ENCODE data around the gene CD247. TPM values are rescaled to one million over a fixed set of nuclear protein-coding genes. Genes with fewer than 3 reads are reported as not detected.

Gene CD247
- total and polyA plus RNA-seq, 2 of the 4 experiments (the other 2 are of a cell fraction) = not detected

DNA sequence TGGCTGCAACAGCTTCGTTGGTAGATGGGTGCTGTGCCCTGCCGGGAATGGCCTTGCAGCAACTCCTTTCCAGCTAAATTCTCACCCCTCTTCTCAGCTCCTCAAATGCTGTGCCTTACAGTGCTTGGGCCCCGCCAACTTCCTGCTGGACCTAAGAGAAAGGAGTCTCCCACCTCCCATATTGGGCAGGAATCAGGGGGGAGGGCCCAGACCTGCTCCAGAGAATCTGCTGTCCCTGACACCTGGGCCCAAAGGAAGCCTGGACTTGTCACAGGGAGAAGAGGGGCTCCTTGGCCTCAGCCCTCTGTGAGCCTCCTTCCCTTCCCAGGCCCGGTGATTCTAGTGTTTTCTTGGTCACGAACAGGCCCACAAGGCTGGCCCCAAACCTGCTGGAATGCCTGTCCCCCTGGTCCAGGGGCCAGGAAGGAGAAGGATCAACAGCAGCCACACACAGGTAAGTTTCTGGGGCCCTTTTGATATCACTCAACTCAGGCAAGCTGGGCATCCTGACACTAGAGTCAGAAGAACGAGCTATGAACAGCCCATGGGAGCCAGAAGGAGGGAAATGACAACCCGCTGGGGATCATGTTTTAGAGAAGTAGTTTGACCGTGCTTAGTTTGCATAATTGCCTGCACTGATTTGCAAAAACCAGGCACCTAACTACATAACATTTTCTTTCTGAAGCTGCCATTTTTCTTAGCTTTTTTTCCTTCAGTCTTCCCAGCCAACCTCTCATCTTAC lies 86.2 kb downstream of the CD247 start:
- Histone ChIP-seq H3K4me2 (ENCODE audit: low read depth, low read length) (no peak overlapping the region), H4K5ac (ENCODE audit: low read depth, low read length) (no peak overlapping the region), H3K14ac (replicated peaks; ENCODE audit: low read depth, low read length) (no peak overlapping the region), H2AK9ac (replicated peaks; ENCODE audit: low read depth, low read length, poor library complexity) (no peak overlapping the region), H3K79me1 (ENCODE audit: low read depth in 1 of 2, low read length in 2 of 2) (no peaks in the 10 kb centered on the region), H2AK5ac (ENCODE audit: low read depth, low read length) (no peak overlapping the region), H4K8ac (ENCODE audit: low read depth in 2 of 2, low read length in 2 of 2) (no peak overlapping the region), H3K27ac (ENCODE audit: insufficient read depth, low read length) (no peak overlapping the region), H2BK120ac (ENCODE audit: low read depth, low read length) (no peak overlapping the region), H3K18ac (ENCODE audit: low read depth, low read length) (no peak overlapping the region), H3K56ac (ENCODE audit: extremely low read depth, insufficient read depth, low read length) (no peak overlapping the region), H3K4me3 (ENCODE audit: insufficient read depth, low read depth, low read length) (no peak overlapping the region), H2BK15ac (ENCODE audit: low read depth, low read length) (no peak overlapping the region), H2AFZ (replicated peaks; ENCODE audit: low read length, poor library complexity) (no peak overlapping the region), H4K20me1 (ENCODE audit: insufficient read depth, low read length) (no peaks in the 10 kb centered on the region), H3K36me3 (ENCODE audit: control insufficient read depth, insufficient read depth, low read length) (no peaks in the 10 kb centered on the region), H2BK20ac (ENCODE audit: low read depth, low read length) (no peak overlapping the region), H3K9ac (ENCODE audit: low read depth, low read length) (no peak overlapping the region), H3K23ac (ENCODE audit: low read depth, low read length) (no peak overlapping the region), H2BK5ac (ENCODE audit: low read depth, low read length, poor library complexity, severe bottlenecking) (no peak overlapping the region), H3K27me3 (ENCODE audit: control insufficient read depth, insufficient read depth, low read length) (peaks cover 1% of the 10 kb centered on the region; the same call in 1 of the 2 replicates), H3K4ac (ENCODE audit: low read depth, low read length) (no peak overlapping the region), H3K4me1 (ENCODE audit: control insufficient read depth, insufficient read depth, low read length) (no peaks in the 10 kb centered on the region; the same call in 1 of the 2 replicates), H3K9me1 (ENCODE audit: insufficient read depth, low read length) (no peaks in the 10 kb centered on the region), H3K9me3 (ENCODE audit: control insufficient read depth, insufficient read depth, low read length) (no peaks in the 10 kb centered on the region), H4K91ac (ENCODE audit: insufficient read depth, low read depth, low read length) (no peak overlapping the region)
- intact Hi-C loops (cut with micrococcal nuclease) (no loop called here), in situ Hi-C loops (cut with MboI; ENCODE audit: low sequenced_read_pairs) (no loop called here), dilution Hi-C loops (cut with HindIII; ENCODE audit: low sequenced_read_pairs, unreplicated experiment) (loop anchor here (25.0 kb wide), 1 partner anchor 170 kb away; no protein-coding TSS in a partner anchor)
- WGBS, 2 experiments (ENCODE audit: extremely low coverage in 2 of 2, insufficient read length in 1 of 2) = 70% methylated on average over 2 of the region's 8 CpGs; no CpG with 5 or more reads in 1 of the 2 experiments
- ATAC-seq (ENCODE audit: low read depth) (no peak), DNase-seq (no peak)
- ChIA-PET POLR2A (ENCODE audit: unreplicated experiment) (no interaction called here), CTCF (interaction anchor here (0.7 kb wide), 2 partner anchors 11 to 164 kb away, joined by 3 read pairs; no protein-coding TSS in a partner anchor)
- no TSS peak for BruUV-seq (replicated peaks)
- TF ChIP-seq, protein P1, sequence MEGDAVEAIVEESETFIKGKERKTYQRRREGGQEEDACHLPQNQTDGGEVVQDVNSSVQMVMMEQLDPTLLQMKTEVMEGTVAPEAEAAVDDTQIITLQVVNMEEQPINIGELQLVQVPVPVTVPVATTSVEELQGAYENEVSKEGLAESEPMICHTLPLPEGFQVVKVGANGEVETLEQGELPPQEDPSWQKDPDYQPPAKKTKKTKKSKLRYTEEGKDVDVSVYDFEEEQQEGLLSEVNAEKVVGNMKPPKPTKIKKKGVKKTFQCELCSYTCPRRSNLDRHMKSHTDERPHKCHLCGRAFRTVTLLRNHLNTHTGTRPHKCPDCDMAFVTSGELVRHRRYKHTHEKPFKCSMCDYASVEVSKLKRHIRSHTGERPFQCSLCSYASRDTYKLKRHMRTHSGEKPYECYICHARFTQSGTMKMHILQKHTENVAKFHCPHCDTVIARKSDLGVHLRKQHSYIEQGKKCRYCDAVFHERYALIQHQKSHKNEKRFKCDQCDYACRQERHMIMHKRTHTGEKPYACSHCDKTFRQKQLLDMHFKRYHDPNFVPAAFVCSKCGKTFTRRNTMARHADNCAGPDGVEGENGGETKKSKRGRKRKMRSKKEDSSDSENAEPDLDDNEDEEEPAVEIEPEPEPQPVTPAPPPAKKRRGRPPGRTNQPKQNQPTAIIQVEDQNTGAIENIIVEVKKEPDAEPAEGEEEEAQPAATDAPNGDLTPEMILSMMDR (conservative IDR thresholded peaks at IDR 0.05; ENCODE audit: low read depth, low read length) = no peak
- TF ChIP-seq BHLHE40 (IDR thresholded peaks at IDR 0.05; ENCODE audit: low read depth, low read length) = no peak
- TF ChIP-seq, protein P2, sequence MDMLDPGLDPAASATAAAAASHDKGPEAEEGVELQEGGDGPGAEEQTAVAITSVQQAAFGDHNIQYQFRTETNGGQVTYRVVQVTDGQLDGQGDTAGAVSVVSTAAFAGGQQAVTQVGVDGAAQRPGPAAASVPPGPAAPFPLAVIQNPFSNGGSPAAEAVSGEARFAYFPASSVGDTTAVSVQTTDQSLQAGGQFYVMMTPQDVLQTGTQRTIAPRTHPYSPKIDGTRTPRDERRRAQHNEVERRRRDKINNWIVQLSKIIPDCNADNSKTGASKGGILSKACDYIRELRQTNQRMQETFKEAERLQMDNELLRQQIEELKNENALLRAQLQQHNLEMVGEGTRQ (IDR thresholded peaks at IDR 0.05; ENCODE audit: low read depth, low read length) = no peak
- TF ChIP-seq RAD21 (IDR thresholded peaks at IDR 0.05; ENCODE audit: low read length) = no peak
- no peak for TF ChIP-seq RFX5 (IDR thresholded peaks at IDR 0.05; ENCODE audit: low read depth, low read length)
- TF ChIP-seq MAFK (IDR thresholded peaks at IDR 0.05; ENCODE audit: low read depth, low read length) = no peak
- TF ChIP-seq NFE2L2 (IDR thresholded peaks at IDR 0.05; ENCODE audit: low read depth, low read length) = no peak
- TF ChIP-seq POLR2A (IDR thresholded peaks at IDR 0.05; ENCODE audit: low read depth, low read length) = no peak
- no peak for TF ChIP-seq CHD1 (IDR thresholded peaks at IDR 0.05; ENCODE audit: low read depth, low read length)
- no peak for TF ChIP-seq SMC3 (IDR thresholded peaks at IDR 0.05; ENCODE audit: low read depth, low read length)
- no peak for TF ChIP-seq MAZ (IDR thresholded peaks at IDR 0.05; ENCODE audit: borderline replicate concordance, low read depth, low read length)
- no peak for TF ChIP-seq CEBPB (IDR thresholded peaks at IDR 0.05; ENCODE audit: low read depth, low read length)
- no peak for TF ChIP-seq FOS (IDR thresholded peaks at IDR 0.05; ENCODE audit: low read depth, low read length)
- TF ChIP-seq RCOR1 (IDR thresholded peaks at IDR 0.05; ENCODE audit: insufficient replicate concordance, low read length) = no peak
- TF ChIP-seq MXI1 (IDR thresholded peaks at IDR 0.05; ENCODE audit: borderline replicate concordance, low read depth, low read length) = no peak
